Nucleus accumbens (tissue), 56 donors: ENCODE data around the gene SRSF5.
A peak's percentile ranks its signal among the peaks of the same experiment; 100 is the strongest.
"Not testable (repeated sequence)": the region's sequence is repeated elsewhere in the genome, so short reads cannot be mapped to it uniquely, and the experiment has no call there.

Experiments used
- DNase-seq, 56 donors: peaks; one replicate each; lab custom pipeline; 2025; lab: John Stamatoyannopoulos, UW

Gene SRSF5

DNA sequence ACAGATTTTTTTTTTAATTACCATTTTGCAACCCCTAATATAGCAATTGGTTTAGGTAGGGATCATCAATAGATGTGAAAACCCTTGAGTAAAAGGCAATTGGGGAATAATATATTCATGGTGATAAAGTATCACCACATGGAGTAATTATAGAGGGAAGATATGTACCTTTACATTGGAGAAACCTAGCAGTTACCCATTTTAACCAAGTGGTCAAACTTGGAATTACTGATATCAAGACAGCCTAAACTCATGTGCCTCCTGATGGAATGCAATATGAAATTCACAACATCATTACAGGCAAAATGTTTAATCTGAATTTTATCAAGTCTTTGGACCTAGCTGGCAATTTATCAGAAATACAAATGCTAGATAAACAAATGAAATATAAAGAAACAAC is 36.8 kb downstream of the SRSF5 start:
- DNase-seq, result no peak

- no peak for DNase-seq
Measured at GRCh38 chr14:69804902-69805301, 38.0 kb downstream of the SRSF5 start.

- no peak for DNase-seq
Measured at GRCh38 chr14:69807192-69807591, 40.2 kb downstream of the SRSF5 start.

- DNase-seq, result no peak
Measured at GRCh38 chr14:69808919-69809808, 42.2 kb downstream of the SRSF5 start.

DNA sequence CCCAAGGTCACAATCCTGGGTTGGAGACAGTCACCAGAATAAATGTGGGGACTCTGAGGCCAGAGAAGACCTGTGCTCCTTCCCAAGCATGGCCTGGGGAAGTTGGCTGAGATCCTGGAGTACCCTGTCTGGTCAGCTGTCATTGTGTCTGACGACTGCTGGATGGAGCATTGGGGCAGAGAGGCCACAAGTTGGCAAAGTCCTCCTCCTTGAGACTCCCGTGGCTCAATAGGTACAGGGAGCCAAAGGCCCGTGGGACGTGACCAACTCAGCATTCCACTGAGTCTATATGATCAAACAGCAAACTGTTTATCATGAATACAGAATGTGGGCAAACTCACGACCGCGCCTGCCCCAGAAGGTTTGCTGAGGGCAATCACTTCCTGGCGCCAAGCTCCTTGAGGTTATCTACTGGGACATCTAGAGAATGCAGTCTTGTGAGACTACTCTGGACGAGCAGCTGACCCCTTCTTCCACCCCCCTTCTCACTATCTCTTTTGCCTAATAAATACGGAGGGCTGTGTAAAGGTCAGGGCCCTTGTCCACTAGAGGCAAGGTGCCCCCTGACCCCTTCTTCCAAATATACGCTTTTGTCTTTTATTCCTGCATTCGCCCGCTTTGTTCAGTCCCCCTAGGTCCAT is 44.4 kb downstream of the SRSF5 start:
- DNase-seq, result no peak

DNA sequence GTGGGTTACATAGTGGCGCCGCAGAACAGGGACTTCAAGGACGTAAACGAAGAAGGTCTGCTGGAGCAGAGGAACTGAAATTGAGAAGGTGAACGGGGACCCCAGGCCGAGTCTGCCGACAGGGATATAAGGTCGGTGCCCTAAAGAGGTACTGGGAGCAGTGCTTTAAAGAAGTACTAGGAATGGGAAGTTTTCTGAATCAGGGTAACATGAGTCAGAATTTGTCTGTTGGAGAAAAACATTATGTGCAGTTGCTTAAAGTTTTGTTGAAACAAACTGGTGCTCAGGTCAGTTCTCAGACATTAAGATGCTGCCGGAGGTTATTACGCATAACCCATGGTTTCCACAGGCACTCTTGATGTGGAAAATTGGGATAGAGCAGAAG is 44.9 kb downstream of the SRSF5 start:
- no peak for DNase-seq

- no peak for DNase-seq
Measured at GRCh38 chr14:69812711-69813110, 45.8 kb downstream of the SRSF5 start.

GRCh38 chr14:69813346-69813745 is 46.4 kb downstream of the SRSF5 start:
- DNase-seq, result not testable (repeated sequence)

DNA sequence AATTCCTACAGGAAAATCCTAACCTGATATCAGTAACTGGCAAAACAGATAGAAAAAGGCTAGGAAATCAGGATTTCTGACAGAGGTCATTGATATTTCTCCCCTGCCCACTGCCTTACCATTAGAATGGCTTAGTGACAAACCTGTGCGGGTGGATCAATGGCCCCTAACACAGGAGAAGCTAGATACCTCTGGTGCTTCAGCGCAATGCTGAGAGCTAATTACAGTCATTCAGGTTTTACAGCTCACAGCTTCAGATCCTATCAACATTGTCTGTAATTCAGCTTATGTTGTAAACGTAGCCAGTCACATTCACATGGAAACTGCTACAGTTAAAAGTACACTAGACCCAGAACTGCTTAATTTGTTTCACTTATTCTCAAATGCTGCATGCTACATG is 47.5 kb downstream of the SRSF5 start:
- DNase-seq, result no peak

DNA sequence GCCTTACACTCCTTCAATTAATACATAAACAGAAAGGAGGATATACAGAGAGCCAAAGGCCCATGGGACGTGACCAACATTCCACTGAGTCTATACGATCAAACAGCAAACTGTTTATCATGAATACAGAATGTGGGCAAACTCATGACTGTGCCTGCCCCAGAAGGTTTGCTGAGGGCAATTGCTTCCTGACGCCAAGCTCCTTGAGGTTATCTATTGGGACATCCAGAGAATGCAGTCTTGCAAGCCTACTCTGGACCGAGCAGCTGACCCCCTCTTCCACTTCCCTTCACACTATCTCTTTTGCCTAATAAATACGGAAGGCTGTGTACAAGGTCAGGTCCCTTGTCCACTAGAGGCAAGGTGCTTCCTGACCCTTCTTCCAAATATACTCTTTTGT is 48.6 kb downstream of the SRSF5 start:
- DNase-seq, result no peak

GRCh38 chr14:69816216-69816615 is 49.3 kb downstream of the SRSF5 start:
- DNase-seq, result no peak

- DNase-seq, result peak in 40 of 56 donors; percentile 3 to 66 (median 21)
Measured at GRCh38 chr14:69818758-69819191, 51.8 kb downstream of the SRSF5 start.

- no peak for DNase-seq
Measured at GRCh38 chr14:69819607-69820006, 52.7 kb downstream of the SRSF5 start.

DNA sequence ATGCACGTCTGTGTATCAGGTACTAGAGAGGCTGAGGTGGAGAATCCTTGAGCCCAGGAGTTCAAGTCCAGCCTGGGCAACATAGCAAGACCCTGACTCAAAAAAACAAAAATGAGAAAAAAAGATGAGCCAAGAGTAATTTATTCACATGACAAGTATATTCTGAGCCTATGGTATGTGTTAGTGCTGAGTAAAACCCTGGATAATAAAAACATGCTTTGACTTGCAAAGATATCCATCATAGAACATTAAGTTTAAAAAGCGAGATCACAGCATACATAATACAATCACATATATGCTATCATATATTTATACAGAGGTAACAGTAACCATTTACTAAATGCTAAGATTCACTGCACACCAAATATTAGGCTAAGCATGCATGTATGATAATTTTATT is 54.0 kb downstream of the SRSF5 start:
- DNase-seq, result no peak
